ENCODE measurements around the gene ANKZF1.

ANKZF1 gene

DNA sequence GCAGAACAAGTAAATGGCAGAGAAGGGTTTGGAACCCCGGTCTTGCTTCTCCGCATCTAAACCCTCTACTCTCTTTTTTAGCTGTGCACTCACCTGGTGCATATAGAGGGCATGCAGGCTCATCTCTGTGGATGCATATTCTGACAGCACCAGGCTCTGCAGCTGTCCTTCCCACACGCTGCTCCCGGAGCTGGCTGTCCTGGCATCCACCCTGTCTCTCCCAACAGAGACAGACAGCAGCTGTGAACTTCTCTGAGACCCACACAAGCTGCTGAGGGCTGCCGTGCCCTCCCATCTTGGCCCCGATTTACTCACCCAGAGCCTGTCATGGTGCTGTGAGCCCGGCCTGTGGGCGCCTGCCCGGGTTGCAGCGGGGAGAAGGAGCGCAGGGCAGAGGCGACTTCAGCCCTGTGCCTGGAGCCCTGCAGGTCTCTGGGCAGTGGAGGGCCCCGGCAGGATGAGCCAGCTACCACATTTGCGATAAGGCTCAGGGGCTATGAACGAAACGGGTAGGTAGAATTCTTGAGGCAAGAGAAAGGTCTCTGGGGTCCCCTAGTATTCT is 7.6 kb upstream of the ANKZF1 start:
- FAIRE-seq (no peak), DNase-seq (ENCODE audit: extremely low spot score, insufficient read length, low read depth) (no peak)

DNA sequence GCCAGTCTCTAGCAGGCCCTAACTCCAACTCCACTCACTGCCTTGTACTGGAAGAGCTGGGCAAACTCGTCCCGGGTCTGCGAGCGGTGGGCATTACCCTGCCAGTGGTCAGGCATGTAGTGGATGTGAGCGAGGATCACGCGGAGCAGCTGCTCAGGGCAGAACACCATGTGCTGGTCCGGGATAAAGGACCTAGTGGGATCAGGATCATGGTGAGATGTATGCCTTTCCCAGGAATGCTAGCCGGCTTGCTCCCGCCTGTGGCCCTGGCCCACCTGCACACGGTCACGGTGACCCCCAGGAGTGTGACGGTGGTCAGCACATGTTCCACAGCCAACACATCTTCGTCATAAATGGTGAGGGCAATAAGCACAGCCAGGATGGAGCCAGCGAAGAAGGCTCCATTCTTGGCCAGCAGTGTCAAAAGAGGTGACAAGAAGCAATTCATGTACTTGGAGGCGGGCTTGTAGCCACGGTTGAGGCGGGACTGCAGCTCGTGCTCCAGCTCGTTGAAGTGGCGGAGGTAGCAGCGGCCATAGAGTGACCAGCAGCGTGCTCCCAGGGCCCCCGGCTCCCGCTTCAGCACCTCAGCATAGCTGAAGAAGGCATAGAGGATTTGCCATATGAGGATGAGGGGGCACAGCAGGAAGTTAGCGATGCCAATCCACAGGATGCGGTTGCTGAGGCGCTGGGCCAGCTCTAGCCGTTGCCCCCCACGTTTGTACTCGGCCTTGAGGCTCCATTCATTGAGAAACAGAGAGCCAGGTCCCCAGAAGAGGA is 5.6 kb upstream of the ANKZF1 start:
- DNase-seq (ENCODE audit: extremely low spot score, insufficient read length, low read depth) (no peak), FAIRE-seq (no peak)

DNA sequence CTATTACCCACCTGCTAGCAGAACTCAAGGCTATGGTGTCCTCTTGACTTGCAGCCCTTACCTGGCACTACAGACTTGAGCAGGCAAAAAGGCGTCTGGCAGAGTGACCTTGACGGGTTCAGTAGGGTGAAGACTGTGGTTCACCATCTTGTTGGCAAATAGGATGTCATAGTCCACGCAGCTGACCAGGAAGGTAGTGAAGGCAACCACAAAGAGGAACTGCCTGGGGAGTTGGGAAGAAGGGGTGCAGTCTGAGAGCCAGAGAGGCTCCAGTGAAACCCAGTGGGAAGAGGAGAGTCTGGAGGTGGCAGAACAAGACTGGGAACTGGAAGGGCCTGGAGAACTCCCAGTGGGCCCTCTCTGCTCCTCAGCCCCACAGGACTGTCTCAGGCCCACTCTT is 4.3 kb upstream of the ANKZF1 start:
- DNase-seq (ENCODE audit: extremely low spot score, insufficient read length, low read depth) (no peak), FAIRE-seq (no peak)

DNA sequence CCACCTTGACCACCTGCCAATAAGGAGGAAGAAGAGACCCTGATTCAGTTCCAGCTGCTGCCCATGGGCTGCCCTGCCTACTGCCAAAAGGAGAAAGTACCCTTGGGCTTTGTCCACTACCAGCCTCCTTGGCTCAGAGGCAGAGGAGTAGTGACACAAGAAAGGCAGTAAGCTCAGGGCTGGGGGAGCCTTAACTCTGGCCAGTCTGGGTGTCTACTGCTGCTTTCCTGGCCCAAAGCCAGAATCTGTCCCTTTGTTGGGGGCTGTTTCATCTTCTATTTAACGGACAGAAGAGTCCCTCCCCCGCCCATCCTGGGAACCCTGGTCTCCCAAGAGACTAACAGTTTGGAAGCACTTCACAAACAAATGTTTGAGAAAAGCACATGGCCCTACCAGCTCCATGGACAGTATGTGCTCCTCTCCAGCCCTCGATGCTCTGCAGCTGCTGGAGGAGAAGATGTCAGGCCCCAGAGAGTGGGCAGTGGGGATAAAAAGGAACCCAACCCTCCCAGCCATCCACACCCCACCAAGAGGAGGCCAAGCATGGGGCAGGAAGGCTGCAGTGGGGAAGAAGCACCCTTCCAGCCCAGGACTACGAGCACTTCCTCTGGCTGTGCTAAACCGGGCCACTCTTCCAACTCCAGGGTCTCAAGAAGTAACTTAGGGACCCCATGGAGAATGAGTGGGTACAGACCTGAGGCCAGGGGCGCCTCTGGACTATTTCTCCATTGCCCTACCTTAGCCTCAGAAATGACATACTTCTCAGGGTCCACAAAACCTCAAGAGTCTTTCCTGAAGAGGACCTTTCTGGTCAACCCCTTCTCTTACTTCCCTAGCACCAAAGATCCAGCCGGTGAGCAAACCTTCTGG is 1.3 kb upstream of the ANKZF1 start:
- DNase-seq (ENCODE audit: extremely low spot score, insufficient read length, low read depth) (no peak), FAIRE-seq (no peak)

DNA sequence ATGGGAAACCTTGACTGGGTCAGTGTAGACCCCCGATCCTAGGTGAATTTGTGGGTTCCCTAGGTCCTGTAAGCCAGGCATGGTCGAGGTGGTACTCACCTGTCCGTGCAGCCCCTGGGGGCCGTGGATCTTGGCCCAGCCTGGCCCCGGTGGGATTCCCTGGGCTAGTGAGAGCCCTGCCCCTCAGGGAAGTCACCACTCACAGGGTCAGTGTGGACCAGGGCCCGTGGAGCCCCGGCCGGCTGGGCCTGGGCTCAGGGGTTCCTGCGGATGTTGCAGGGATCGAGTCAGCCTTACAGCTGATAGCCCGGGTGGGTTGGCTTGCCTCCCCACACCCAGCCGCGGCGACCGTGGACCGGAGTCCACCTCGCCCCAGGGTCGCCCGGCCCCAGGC is 698 bp upstream of the ANKZF1 start:
- DNase-seq (ENCODE audit: extremely low spot score, insufficient read length, low read depth), result no peak
- no peak for FAIRE-seq

DNA sequence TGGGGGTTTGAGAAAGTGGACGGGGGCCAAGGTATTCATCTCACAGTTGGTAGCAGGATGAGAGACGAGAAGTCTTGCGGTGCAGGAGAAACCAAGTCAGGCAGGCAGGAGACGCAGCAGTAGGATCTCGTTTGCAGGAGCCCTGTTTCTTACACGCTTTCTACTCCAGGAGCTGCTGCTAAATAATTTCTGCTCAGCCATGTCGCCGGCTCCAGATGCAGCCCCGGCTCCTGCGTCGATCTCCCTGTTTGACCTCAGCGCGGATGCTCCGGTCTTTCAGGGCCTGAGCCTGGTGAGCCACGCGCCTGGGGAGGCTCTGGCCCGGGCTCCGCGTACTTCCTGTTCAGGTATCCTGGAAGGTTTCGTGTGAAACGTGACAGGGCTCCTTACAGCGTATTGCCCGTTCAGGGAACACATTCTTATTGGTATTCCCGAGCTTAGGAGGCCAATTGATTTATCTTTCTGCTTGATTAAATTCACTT is 494 bp downstream of the ANKZF1 start:
- FAIRE-seq (no peak), DNase-seq (ENCODE audit: extremely low spot score, insufficient read length, low read depth) (no peak)

DNA sequence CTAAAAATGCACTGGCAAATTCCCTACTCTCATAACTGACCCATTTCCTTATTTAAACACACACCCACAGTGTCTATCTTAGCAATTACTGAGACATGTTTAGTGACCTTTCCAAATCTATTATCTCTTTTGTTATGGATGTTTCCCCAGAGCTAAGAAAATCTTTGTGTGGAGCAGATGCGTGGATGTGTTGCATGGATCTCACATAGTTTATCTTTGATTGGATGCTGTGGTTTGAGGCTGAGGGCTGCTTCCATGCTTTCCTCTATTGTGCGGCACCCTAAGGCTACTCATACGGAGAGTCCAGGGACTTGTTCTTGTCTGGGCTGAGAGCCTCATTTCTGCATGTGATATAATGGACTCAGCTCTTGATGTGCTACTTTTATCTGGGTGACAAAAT is 4.7 kb downstream of the ANKZF1 start:
- DNase-seq (ENCODE audit: extremely low spot score, insufficient read length, low read depth) (no peak), FAIRE-seq (no peak)

DNA sequence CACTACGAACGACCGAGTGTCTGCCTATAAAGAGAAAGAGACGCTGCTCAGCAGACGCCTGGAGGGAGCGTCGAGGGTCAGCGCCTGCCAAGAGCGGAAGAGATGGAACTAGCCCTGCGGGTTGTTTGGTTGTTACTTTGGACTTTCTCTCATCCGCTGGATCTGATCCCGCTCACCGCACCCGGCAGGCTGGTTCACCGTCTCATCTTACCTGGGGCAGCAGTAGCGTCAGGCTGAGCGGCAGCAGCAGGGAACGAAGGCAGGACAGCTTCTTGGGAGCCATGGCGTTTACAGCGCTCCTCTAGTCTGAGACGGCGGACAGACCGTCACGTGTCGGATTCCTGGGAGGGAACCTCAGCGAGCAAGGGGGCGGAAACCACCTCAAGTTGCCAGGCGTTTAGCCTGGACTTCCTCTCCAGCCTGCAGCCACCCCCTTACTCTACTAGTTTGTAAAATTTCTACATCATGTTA is 13.7 kb downstream of the ANKZF1 start:
- FAIRE-seq, result no peak

DNA sequence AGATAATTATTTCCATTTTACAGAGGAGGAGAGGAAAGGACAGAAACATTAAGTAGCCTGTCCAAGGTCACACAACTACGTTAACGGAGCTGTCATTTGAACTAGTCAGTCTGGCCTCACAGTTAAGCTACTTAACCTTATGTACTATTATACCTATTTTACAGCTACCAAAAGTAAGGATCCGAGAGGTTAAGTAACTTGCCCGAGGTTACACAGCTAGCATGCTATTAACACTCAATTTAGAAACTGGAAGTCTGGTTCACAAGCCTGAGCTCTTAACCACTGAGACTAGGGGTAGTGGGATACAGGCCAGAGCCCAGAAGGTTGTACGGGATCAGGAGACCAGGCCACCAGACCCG is 15.2 kb downstream of the ANKZF1 start:
- FAIRE-seq, result no peak
- DNase-seq (ENCODE audit: extremely low spot score, insufficient read length, low read depth), result no peak

More for the DNA sequence above, 13.7 kb downstream of the ANKZF1 start:
- DNase-seq (ENCODE audit: extremely low spot score, insufficient read length, low read depth), result no peak

DNA sequence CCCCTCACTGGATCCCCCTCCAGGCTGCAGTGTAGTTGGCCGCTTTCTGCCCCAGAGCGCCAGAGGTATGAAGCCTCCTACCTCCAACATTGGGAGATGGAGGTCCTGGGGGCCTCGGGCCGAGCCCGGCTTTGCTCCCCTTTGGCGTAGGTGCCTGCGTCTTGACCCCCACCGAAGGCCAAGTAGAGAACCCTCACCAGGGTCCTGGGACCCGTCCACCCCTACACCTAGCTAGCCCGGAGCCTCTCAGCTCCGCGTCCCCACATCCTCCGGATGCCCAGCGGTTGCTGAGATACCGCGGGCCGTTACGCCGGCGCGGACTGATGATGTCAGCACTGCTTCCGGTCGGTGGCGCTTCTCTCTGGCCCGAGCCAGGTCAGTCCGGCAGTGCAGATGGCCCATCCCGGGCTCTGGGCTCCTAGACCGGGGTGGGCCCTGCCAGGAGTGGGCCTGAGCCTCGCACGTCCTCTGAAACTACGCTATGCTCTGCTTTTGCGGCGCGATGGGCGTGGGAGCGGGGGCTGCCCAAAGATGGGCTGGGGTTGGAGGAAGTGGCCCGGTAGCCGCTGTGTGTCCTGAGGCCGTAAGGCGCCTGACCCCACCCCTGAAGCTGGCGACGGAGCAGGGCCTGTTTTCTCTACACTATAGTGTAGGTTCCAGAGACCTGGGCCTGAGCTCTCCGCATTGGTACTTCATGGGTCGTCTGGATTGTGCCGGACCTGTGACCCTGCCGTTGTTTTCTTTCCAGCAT is 15.7 kb downstream of the ANKZF1 start, which contains the start of the genes GLB1L and STK16:
Gene GLB1L, minus strand, starts transcription at position 297 of the 751 bp plus-strand sequence. CDS start 1,871 bp downstream, outside the sequence.
Gene STK16, plus strand, starts transcription at position 332 of the 751 bp plus-strand sequence. CDS start 521 bp downstream, outside the sequence.
- FAIRE-seq, result peak; percentile 94
- DNase-seq (ENCODE audit: extremely low spot score, insufficient read length, low read depth), result peak; percentile 94

DNA sequence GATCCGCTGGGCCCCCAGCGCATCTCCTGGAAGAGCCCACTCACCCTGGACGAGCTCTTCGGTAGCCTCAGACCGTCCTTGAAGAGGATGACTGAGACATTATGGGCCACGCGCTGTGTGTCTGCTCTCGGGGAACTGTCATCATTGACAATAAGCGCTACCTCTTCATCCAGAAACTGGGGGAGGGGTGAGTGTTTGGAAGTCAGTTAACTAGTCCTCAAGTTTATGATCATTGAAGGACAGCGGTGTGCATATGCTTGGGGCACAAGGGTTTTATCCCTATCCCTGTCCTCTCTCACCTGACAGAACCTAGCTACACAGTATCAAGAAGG is 16.3 kb downstream of the ANKZF1 start:
- no peak for FAIRE-seq
- no peak for DNase-seq (ENCODE audit: extremely low spot score, insufficient read length, low read depth)

DNA sequence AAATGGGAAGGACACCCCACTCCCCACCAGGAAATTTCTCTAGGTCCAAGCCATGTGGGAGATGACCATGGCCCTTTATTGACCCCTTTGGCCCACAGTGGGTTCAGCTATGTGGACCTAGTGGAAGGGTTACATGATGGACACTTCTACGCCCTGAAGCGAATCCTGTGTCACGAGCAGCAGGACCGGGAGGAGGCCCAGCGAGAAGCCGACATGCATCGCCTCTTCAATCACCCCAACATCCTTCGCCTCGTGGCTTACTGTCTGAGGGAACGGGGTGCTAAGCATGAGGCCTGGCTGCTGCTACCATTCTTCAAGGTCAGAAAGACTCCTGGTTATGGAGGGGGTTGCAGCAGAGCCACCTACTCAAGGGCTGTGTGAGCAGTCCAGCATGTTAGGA is 17.0 kb downstream of the ANKZF1 start:
- DNase-seq (ENCODE audit: extremely low spot score, insufficient read length, low read depth), result no peak
- no peak for FAIRE-seq

DNA sequence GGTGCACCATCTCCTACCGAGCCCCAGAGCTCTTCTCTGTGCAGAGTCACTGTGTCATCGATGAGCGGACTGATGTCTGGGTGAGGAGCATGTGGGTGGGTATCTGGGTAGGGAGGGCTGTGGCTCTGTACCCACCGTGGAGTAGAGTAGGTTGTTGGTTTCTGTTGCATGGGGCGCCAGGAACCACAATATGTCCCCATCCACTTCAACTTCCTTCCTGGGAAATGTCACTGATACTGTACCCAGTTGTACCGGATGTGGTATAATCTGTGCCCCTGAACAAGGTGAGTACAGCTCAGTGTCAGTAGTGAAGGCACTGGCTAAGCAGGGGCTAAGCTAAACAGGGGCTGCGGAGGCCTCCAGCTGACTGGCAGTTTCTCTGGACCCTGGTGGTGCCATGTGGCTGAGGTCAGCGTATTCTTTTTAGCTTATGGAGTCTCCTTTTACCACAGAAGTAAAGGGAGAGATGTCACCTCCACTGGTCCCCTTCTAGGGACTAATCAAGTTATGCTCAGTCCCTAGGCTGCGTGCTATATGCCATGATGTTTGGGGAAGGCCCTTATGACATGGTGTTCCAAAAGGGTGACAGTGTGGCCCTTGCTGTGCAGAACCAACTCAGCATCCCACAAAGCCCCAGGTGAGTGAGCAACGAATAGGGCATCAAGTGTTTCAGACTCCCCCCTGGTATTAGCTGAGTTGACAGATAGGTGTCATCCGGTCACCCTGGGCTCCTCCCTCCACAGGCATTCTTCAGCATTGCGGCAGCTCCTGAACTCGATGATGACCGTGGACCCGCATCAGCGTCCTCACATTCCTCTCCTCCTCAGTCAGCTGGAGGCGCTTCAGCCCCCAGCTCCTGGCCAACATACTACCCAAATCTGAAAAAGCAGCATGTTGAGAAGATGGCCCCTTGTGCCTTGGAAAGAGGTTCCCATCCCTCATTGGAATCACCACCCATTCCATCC is 18.4 kb downstream of the ANKZF1 start:
- DNase-seq (ENCODE audit: extremely low spot score, insufficient read length, low read depth) (no peak), FAIRE-seq (no peak)

DNA sequence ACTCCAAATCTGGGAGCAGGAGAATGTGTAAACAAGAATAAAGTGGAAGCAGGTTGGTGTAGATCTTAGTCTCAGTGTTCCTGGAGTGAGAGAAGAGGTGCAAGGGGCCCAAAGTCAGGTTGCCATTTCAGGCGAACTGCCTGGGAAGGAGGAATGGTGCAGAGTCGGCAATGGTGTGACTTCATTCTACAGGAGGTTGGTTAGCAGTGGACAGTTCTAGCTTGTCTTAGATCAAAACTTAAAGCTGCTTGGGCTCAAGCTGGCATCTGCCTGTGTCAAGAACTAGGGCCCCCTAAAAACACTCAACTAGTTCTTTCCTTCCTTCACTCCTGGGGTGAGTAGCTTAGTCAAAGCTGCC is 19.2 kb downstream of the ANKZF1 start:
- FAIRE-seq, result no peak
- no peak for DNase-seq (ENCODE audit: extremely low spot score, insufficient read length, low read depth)

DNA sequence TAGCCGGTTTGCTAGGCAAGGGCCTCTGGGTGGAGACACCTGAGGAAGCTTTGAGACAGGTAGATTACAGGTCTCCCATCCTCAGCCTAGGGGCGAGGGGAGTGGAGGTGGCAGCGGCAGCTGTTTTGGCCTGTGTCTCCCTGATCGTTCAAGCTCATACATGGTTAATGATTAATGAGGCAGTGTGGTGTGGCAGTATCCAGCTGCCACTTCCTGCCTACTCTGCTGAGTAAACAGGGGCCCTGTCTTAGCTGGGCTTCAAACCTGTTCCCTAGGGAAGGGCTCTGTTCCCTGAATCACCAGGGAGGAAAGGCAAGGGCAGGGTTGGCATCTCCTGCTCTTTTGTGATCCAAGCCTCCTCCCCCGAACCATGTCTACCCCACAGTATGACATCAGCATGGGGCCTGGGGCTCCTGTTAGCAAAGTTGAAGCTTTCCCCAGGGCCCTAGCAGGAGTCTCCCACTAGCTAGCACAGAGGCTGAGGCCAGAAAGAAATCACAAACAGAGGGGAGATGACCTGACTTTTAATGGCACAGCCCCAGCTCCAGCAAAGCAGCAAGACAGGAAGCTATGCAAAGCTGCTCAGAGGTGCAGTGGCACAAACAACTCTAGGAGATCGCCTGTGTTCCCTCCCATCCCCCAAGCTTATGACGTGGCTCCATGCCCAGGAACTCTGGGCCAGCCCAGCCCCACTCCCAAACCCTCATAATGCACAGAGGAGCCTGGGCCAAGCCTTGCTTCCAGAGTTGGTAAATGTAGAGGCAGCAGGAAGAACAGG is 19.8 kb downstream of the ANKZF1 start:
- DNase-seq (ENCODE audit: extremely low spot score, insufficient read length, low read depth), result no peak
- peak; percentile 82 for FAIRE-seq

DNA sequence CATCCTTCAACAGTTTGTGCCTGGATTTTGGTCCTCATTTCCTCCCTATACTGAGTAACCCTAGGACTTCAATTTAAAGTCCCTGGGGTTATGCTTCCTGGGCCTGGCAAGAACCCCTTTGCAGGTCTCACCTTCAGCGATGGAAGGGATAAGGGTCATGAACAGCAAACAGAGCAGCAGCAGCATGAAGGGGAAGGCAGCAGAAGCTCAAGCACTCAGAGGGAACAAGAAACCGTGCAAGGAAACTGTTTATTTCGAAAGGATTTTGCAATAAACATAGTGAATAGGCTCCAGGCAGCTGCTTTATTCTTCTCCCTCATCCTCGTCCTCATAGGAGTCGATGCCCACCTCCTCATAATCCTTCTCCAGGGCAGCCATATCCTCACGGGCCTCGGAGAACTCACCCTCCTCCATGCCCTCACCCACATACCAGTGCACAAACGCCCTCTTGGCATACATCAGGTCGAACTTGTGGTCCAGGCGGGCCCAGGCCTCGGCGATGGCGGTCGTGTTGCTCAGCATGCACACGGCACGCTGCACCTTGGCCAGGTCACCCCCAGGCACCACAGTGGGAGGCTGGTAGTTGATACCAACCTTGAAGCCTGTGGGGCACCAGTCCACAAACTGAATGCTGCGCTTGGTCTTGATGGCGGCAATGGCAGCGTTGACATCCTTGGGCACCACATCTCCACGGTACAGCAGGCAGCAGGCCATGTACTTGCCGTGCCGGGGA is 20.6 kb downstream of the ANKZF1 start:
- DNase-seq (ENCODE audit: extremely low spot score, insufficient read length, low read depth), result no peak
- FAIRE-seq, result no peak

DNA sequence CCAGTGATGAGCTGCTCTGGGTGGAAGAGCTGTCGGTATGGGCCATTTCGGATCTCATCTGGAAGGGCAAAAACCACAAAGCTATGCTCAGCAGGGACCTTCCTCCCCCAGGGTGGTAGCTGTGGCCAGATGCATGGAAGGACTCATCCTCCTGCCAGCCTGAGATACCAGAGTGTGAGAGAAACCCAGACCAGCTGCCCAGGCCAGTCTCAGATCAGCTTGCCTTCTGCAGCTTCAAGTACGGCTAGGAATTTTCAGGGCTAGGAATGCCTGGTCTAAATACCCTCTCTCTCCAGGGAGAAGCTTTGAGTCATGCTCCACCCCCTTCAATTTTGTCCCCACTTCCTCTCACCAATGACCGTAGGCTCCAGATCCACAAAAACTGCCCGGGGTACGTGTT is 22.1 kb downstream of the ANKZF1 start:
- DNase-seq (ENCODE audit: extremely low spot score, insufficient read length, low read depth) (no peak), FAIRE-seq (no peak)

DNA sequence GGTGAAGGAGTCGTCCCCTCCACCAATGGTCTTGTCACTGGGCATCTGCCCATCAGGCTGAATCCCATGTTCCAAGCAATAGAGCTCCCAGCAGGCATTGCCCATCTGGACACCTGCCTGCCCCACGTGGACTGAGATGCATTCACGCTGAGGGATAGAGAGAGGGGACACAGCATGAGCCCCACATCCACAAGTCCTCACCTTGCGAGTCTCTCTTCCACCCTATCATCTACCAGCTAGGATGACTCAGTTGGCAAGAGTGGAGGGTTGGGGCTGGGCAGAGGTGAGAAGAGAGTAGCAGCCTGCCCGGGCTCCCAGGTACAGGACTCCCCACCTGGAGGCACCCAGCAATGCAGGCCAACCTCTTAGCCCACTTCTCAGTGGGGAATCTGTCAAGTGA is 22.5 kb downstream of the ANKZF1 start:
- DNase-seq (ENCODE audit: extremely low spot score, insufficient read length, low read depth) (no peak), FAIRE-seq (no peak)
